IMR-90 (cell line): Measurements from ENCODE around the gene ABR. TPM values are rescaled to one million over a fixed set of nuclear protein-coding genes. Genes with fewer than 3 reads are reported as not detected.

Source experiments
- ATAC-seq: fragments of 200-7000 bp; cut with Tn5 transposase; 2 replicates; pipeline ENCODE4 v1.9.1; 2020; ENCODE audit warnings: low read depth, mild to moderate bottlenecking, moderate library complexity
- BruUV-seq: library from RNA; stranded (reverse); fragments of 400-500 nt; replicated peaks from 2 replicates; lab custom pipeline; 2021; lab: Mats Ljungman, UMichigan
- CTCF ChIA-PET: fragments of 300-600 bp; formaldehyde crosslinking; extraction: SDS; loops from one replicate; lab custom pipeline; 2021; ENCODE audit warnings: antibody characterized with exemption; lab: Yijun Ruan, JAX
- POLR2A ChIA-PET: fragments of 300-600 bp; sonication (Branson Sonifier 250); formaldehyde crosslinking; loops from one replicate; lab custom pipeline; 2022; ENCODE audit warnings: antibody characterized with exemption; ENCODE audit not compliant: unreplicated experiment; lab: Charles Lee
- DNase-seq: peaks from one replicate; pipeline ENCODE4 v3.0.0; 2013
- H2AFZ ChIP-seq: replicated peaks from 2 replicates; pipeline ENCODE3; 2013; ENCODE audit warnings: low read length, mild to moderate bottlenecking; ENCODE audit not compliant: poor library complexity
- H2AK5ac ChIP-seq: 2 replicates; pipeline ENCODE4 v1.6.1; 2013; ENCODE audit warnings: low read depth, low read length, inconsistent platforms
- H2AK9ac ChIP-seq: replicated peaks from 2 replicates; pipeline ENCODE3; 2013; ENCODE audit warnings: mild to moderate bottlenecking, low read depth, low read length, moderate library complexity; ENCODE audit not compliant: poor library complexity
- H2BK120ac ChIP-seq: 2 replicates; pipeline ENCODE4 v1.6.1; 2013; ENCODE audit warnings: low read depth, low read length, inconsistent platforms
- H2BK15ac ChIP-seq: 3 replicates; pipeline ENCODE4 v1.6.1; 2013; ENCODE audit warnings: low read depth, low read length, inconsistent platforms
- H2BK20ac ChIP-seq: 2 replicates; pipeline ENCODE4 v1.6.1; 2013; ENCODE audit warnings: low read depth, mild to moderate bottlenecking, inconsistent platforms, low read length, moderate library complexity
- H2BK5ac ChIP-seq: 2 replicates; pipeline ENCODE4 v1.6.1; 2013; ENCODE audit warnings: mild to moderate bottlenecking, low read depth, low read length, inconsistent platforms; ENCODE audit not compliant: poor library complexity, severe bottlenecking
- H3K14ac ChIP-seq: replicated peaks from 2 replicates; pipeline ENCODE4 v1.6.1; 2013; ENCODE audit warnings: low read depth, low read length, inconsistent platforms
- H3K18ac ChIP-seq: 2 replicates; pipeline ENCODE4 v1.6.1; 2013; ENCODE audit warnings: low read depth, low read length, control low read depth
- H3K23ac ChIP-seq: 2 replicates; pipeline ENCODE4 v1.6.1; 2013; ENCODE audit warnings: low read depth, low read length, inconsistent platforms
- H3K27ac ChIP-seq: 2 replicates; pipeline ENCODE4 v1.5.1; 2013; ENCODE audit warnings: mild to moderate bottlenecking, control low read depth, low read length; ENCODE audit not compliant: insufficient read depth
- H3K27me3 ChIP-seq: 2 replicates; pipeline ENCODE4 v1.6.1; 2013; ENCODE audit warnings: low read length; ENCODE audit not compliant: control insufficient read depth, insufficient read depth
- H3K36me3 ChIP-seq: 2 replicates; pipeline ENCODE4 v1.6.1; 2013; ENCODE audit warnings: low read length, mixed read lengths; ENCODE audit not compliant: control insufficient read depth, insufficient read depth
- H3K4ac ChIP-seq: 2 replicates; pipeline ENCODE4 v1.6.1; 2013; ENCODE audit warnings: low read depth, low read length, inconsistent platforms
- H3K4me1 ChIP-seq: 2 replicates; pipeline ENCODE4 v1.6.1; 2013; ENCODE audit warnings: low read length, mixed read lengths; ENCODE audit not compliant: control insufficient read depth, insufficient read depth
- H3K4me2 ChIP-seq: 2 replicates; pipeline ENCODE4 v1.6.1; 2013; ENCODE audit warnings: low read depth, mild to moderate bottlenecking, control low read depth, low read length, moderate library complexity
- H3K4me3 ChIP-seq: 2 replicates; pipeline ENCODE4 v1.5.1; 2013; ENCODE audit warnings: low read depth, mild to moderate bottlenecking, control low read depth, low read length, moderate library complexity; ENCODE audit not compliant: insufficient read depth
- H3K56ac ChIP-seq: 2 replicates; pipeline ENCODE4 v1.6.1; 2013; ENCODE audit warnings: low read length, inconsistent platforms; ENCODE audit not compliant: insufficient read depth; ENCODE audit errors: extremely low read depth
- H3K79me1 ChIP-seq, 2 experiments: 2 replicates each; pipeline ENCODE4 v1.6.1; 2013; ENCODE audit warnings: low read length in 2 of 2, inconsistent platforms in 1 of 2, low read depth in 1 of 2
- H3K9ac ChIP-seq: 2 replicates; pipeline ENCODE4 v1.6.1; 2013; ENCODE audit warnings: low read depth, low read length, control low read depth
- H3K9me1 ChIP-seq: 2 replicates; pipeline ENCODE4 v1.6.1; 2013; ENCODE audit warnings: low read length, inconsistent platforms; ENCODE audit not compliant: insufficient read depth
- H3K9me3 ChIP-seq: 2 replicates; pipeline ENCODE4 v1.6.1; 2013; ENCODE audit warnings: low read length; ENCODE audit not compliant: control insufficient read depth, insufficient read depth
- H4K20me1 ChIP-seq: 2 replicates; pipeline ENCODE4 v1.6.1; 2013; ENCODE audit warnings: low read length, inconsistent platforms; ENCODE audit not compliant: insufficient read depth
- H4K5ac ChIP-seq: 2 replicates; pipeline ENCODE4 v1.6.1; 2013; ENCODE audit warnings: mild to moderate bottlenecking, low read depth, low read length, control low read depth
- H4K8ac ChIP-seq, 2 experiments: 2 replicates each; pipeline ENCODE4 v1.6.1; 2013; ENCODE audit warnings: low read depth in 2 of 2, low read length in 2 of 2, control low read depth in 1 of 2, inconsistent platforms in 1 of 2
- H4K91ac ChIP-seq: 2 replicates; pipeline ENCODE4 v1.6.1; 2013; ENCODE audit warnings: low read depth, low read length, inconsistent platforms; ENCODE audit not compliant: insufficient read depth
- CEBPB ChIP-seq: IDR thresholded peaks from 2 replicates; pipeline ENCODE4 v1.6.1; 2012; ENCODE audit warnings: low read depth, low read length, improper control_type of control experiment
- CHD1 ChIP-seq: IDR thresholded peaks from 2 replicates; pipeline ENCODE4 v1.6.1; 2012; ENCODE audit warnings: low read depth, low read length, improper control_type of control experiment
- ELK1 ChIP-seq: fragments of 150-350 bp; IDR thresholded peaks from 2 replicates; pipeline ENCODE4 v1.6.1; 2016; ENCODE audit warnings: low read depth, mild to moderate bottlenecking, low read length, moderate library complexity, borderline replicate concordance
- FOS ChIP-seq: fragments of 150-350 bp; IDR thresholded peaks from 2 replicates; pipeline ENCODE4 v1.6.1; 2016; ENCODE audit warnings: low read depth, low read length
- MAFK ChIP-seq: IDR thresholded peaks from 2 replicates; pipeline ENCODE4 v1.6.1; 2012; ENCODE audit warnings: low read depth, low read length, improper control_type of control experiment
- MXI1 ChIP-seq: IDR thresholded peaks from 2 replicates; pipeline ENCODE4 v1.6.1; 2012; ENCODE audit warnings: low read depth, mild to moderate bottlenecking, low read length, moderate library complexity, borderline replicate concordance
- NFE2L2 ChIP-seq: fragments of 150-350 bp; IDR thresholded peaks from 2 replicates; pipeline ENCODE4 v1.6.1; 2016; ENCODE audit warnings: low read depth, mild to moderate bottlenecking, low read length
- RAD21 ChIP-seq: IDR thresholded peaks from 2 replicates; pipeline ENCODE4 v1.6.1; 2012; ENCODE audit warnings: low read length, improper control_type of control experiment
- SMC3 ChIP-seq: fragments of 150-350 bp; IDR thresholded peaks from 2 replicates; pipeline ENCODE4 v1.6.1; 2016; ENCODE audit warnings: low read depth, mild to moderate bottlenecking, antibody characterized with exemption, low read length, moderate library complexity
- WGBS, 2 experiments: methylation state at CpG; one replicate each; pipeline versions ENCODE4 v1.1.5 to v1.1.7; 2013; ENCODE audit warnings: missing lambda C conversion rate in 2 of 2; ENCODE audit not compliant: insufficient read length in 1 of 2; ENCODE audit errors: extremely low coverage in 2 of 2; 5-methylcytosine and 5-hydroxymethylcytosine counted together
- dilution Hi-C: fragments of 300-500 bp; cut with HindIII; formaldehyde crosslinking; loops from one replicate; pipeline ENCODE4 v1.14.3; 2018; ENCODE audit warnings: low sequenced_read_pairs; ENCODE audit not compliant: unreplicated experiment
- in situ Hi-C: fragments of 300-500 bp; cut with MboI; formaldehyde crosslinking; loops from 3 replicates; pipeline ENCODE4 v1.14.3; 2019; ENCODE audit warnings: low sequenced_read_pairs, inconsistent platforms, mixed read lengths
- intact Hi-C: fragments of 100-400 bp; cut with micrococcal nuclease; formaldehyde crosslinking; loops from 2 replicates; pipeline ENCODE4 v1.10.0; 2022
- polyA plus RNA-seq, 3 experiments: library from polyadenylated mRNA; depleted of rRNA; stranded (reverse); fragments of >200 nt; gene quantifications; 2 replicates each; pipeline ENCODE4 v1.2.3, GENCODE V29; 2012; ENCODE audit warnings: low replicate concordance in 1 of 3
- total RNA-seq: library from RNA; depleted of rRNA; stranded (reverse); fragments of >200 nt; gene quantifications from 2 replicates; pipeline ENCODE4 v1.2.3, GENCODE V29; 2012

The ABR gene
- total and polyA plus RNA-seq, 2 of the 4 experiments (the other 2 are of a cell fraction): 28.3 to 79.7 TPM

- H3K4ac ChIP-seq: no peak overlapping the region
- 68% methylated on average over 6 of the region's 11 CpGs; no CpG with 5 or more reads in 1 of the 2 experiments for WGBS, 2 experiments
- no peak overlapping the region for H3K27ac ChIP-seq
- no peak overlapping the region for H4K91ac ChIP-seq
- H2BK15ac ChIP-seq: no peak overlapping the region
- no peak overlapping the region for H2BK5ac ChIP-seq
- dilution Hi-C loops (no loop called here), in situ Hi-C loops (no loop called here), intact Hi-C loops (no loop called here)
- H3K79me1 ChIP-seq: peaks cover 6 to 24% of the 10 kb centered on the region in 2 experiments; a peak in 2 of 4 replicates
- no peak overlapping the region for H2AFZ ChIP-seq
- H3K18ac ChIP-seq: no peak overlapping the region
- no peaks in the 10 kb centered on the region; the same call in 1 of the 2 replicates for H3K9me1 ChIP-seq
- no peak overlapping the region for H3K9ac ChIP-seq
- H3K36me3 ChIP-seq: 0 out of 2 replicates have a peak, but pooled peaks cover 4% of the 10 kb centered on the region
- H3K27me3 ChIP-seq: no peaks in the 10 kb centered on the region
- H3K14ac ChIP-seq: no peak overlapping the region
- DNase-seq (no peak), ATAC-seq (no peak)
- H3K4me1 ChIP-seq: no peaks in the 10 kb centered on the region
- CTCF ChIA-PET: no interaction called here
- no peak overlapping the region for H3K23ac ChIP-seq
- H4K5ac ChIP-seq: no peak overlapping the region
- H2BK20ac ChIP-seq: no peak overlapping the region
- no peaks in the 10 kb centered on the region for H3K9me3 ChIP-seq
- H4K20me1 ChIP-seq: peaks cover 27% of the 10 kb centered on the region
- H2AK5ac ChIP-seq: no peak overlapping the region
- POLR2A ChIA-PET: no interaction called here
- no peak overlapping the region for H3K4me2 ChIP-seq
- no peak overlapping the region for H4K8ac ChIP-seq
- H3K4me3 ChIP-seq: no peak overlapping the region
- H2BK120ac ChIP-seq: no peak overlapping the region
- no peak for TF ChIP-seq ELK1
- no peak for TF ChIP-seq CEBPB
- no peak for TF ChIP-seq MXI1
- no peak for TF ChIP-seq SMC3
- no peak for TF ChIP-seq CHD1
- no peak for TF ChIP-seq FOS
- no peak for TF ChIP-seq NFE2L2
- no peak for TF ChIP-seq RAD21
- TF ChIP-seq MAFK: no peak
- BruUV-seq: no TSS peak
- no peak overlapping the region for H3K56ac ChIP-seq
- H2AK9ac ChIP-seq: no peak overlapping the region
Observed at GRCh38 chr17:1166276-1166675, 13.5 kb downstream of the ABR start.
